Measurements from ENCODE around the gene MYT1. TPM values are rescaled to one million over a fixed set of nuclear protein-coding genes. Genes with fewer than 3 reads are reported as not detected.

The MYT1 gene
- total RNA-seq, 3 donors from 2014 or later (not counting 1 experiment from before 2014, with no cell fraction given) = not detected

- ATAC-seq = no peak
- Histone ChIP-seq H3K36me3 (ENCODE audit: control insufficient read depth, insufficient read depth, low read length) (peaks cover 25% of the 10 kb centered on the region), H3K4me3 (ENCODE audit: low read length) (no peak overlapping the region), H3K4me1 (ENCODE audit: control insufficient read depth, insufficient read depth, low read length) (peaks cover 5% of the 10 kb centered on the region), H3K27ac (ENCODE audit: low read length) (no peak overlapping the region), H3K9me3 (ENCODE audit: control insufficient read depth, insufficient read depth, low read length) (no peaks in the 10 kb centered on the region), H3K27me3 (ENCODE audit: control insufficient read depth, insufficient read depth, low read length) (no peaks in the 10 kb centered on the region)
- Mint-ChIP-seq H3K27me3 (ENCODE audit: low read depth in 2 of 2) (no peaks in the 10 kb centered on the region), H3K4me1 (peaks cover 41 to 46% of the 10 kb centered on the region in 2 donors), H3K36me3 (no peaks in the 10 kb centered on the region), H3K4me3 (no peak overlapping the region), H3K9me3 (no peaks in the 10 kb centered on the region), H3K27ac (no peak overlapping the region)
- DNase-seq = no peak
- intact Hi-C loops (cut with micrococcal nuclease) = no loop called here
- 98% methylated on average over 5 of the region's 5 CpGs for WGBS (ENCODE audit: insufficient coverage)
- no peak for TF ChIP-seq CTCF (IDR thresholded peaks at IDR 0.05)
Observed at GRCh38 chr20:64265201-64265600, 100.9 kb downstream of the MYT1 start.

GRCh38 chr20:64266988-64267387, 102.7 kb downstream of the MYT1 start:
- no peaks in the 10 kb centered on the region for H3K27me3 Mint-ChIP-seq (ENCODE audit: low read depth in 2 of 2)
- H3K36me3 Mint-ChIP-seq = no peaks in the 10 kb centered on the region
- H3K4me3 Mint-ChIP-seq = no peak overlapping the region
- Histone ChIP-seq H3K4me3 (ENCODE audit: low read length) (no peak overlapping the region), H3K4me1 (ENCODE audit: control insufficient read depth, insufficient read depth, low read length) (no peaks in the 10 kb centered on the region), H3K9me3 (ENCODE audit: control insufficient read depth, insufficient read depth, low read length) (no peaks in the 10 kb centered on the region), H3K27ac (ENCODE audit: low read length) (no peak overlapping the region), H3K36me3 (ENCODE audit: control insufficient read depth, insufficient read depth, low read length) (peaks cover 24% of the 10 kb centered on the region), H3K27me3 (ENCODE audit: control insufficient read depth, insufficient read depth, low read length) (no peaks in the 10 kb centered on the region)
- peaks cover 30 to 42% of the 10 kb centered on the region in 2 donors for H3K4me1 Mint-ChIP-seq
- DNase-seq = no peak
- intact Hi-C loops (cut with micrococcal nuclease) = no loop called here
- H3K27ac Mint-ChIP-seq = no peak overlapping the region
- 95% methylated on average over 5 of the region's 5 CpGs for WGBS (ENCODE audit: insufficient coverage)
- ATAC-seq = no peak
- no peak for TF ChIP-seq CTCF (IDR thresholded peaks at IDR 0.05)
- H3K9me3 Mint-ChIP-seq = no peaks in the 10 kb centered on the region

GRCh38 chr20:64268174-64268573, 103.9 kb downstream of the MYT1 start:
- Mint-ChIP-seq H3K4me1 (peaks cover 20 to 35% of the 10 kb centered on the region in 2 donors), H3K9me3 (no peaks in the 10 kb centered on the region), H3K27ac (no peak overlapping the region), H3K36me3 (no peaks in the 10 kb centered on the region), H3K27me3 (ENCODE audit: low read depth in 2 of 2) (no peaks in the 10 kb centered on the region), H3K4me3 (no peak overlapping the region)
- H3K27me3 ChIP-seq (ENCODE audit: control insufficient read depth, insufficient read depth, low read length) = no peaks in the 10 kb centered on the region
- H3K4me1 ChIP-seq (ENCODE audit: control insufficient read depth, insufficient read depth, low read length) = no peaks in the 10 kb centered on the region
- H3K9me3 ChIP-seq (ENCODE audit: control insufficient read depth, insufficient read depth, low read length) = no peaks in the 10 kb centered on the region
- H3K36me3 ChIP-seq (ENCODE audit: control insufficient read depth, insufficient read depth, low read length) = peaks cover 20% of the 10 kb centered on the region
- intact Hi-C loops (cut with micrococcal nuclease) = no loop called here
- no peak for TF ChIP-seq CTCF (IDR thresholded peaks at IDR 0.05)
- no peak for ATAC-seq
- DNase-seq = no peak
- no peak overlapping the region for H3K27ac ChIP-seq (ENCODE audit: low read length)
- H3K4me3 ChIP-seq (ENCODE audit: low read length) = no peak overlapping the region
- WGBS (ENCODE audit: insufficient coverage) = 96% methylated on average over 10 of the region's 10 CpGs
